Astrocyte (in vitro differentiated cells and primary cell): ENCODE results near the gene KCND2. TPM values are rescaled to one million over a fixed set of nuclear protein-coding genes. Genes with fewer than 3 reads are reported as not detected.

Experiments
- DNase-seq: peaks from one replicate; pipeline ENCODE4 v3.0.0-alpha.2; 2010; ENCODE audit warnings: low read depth
- FAIRE-seq: peaks from 2 replicates; lab custom pipeline; 2011; peaks lifted over from hg19 to GRCh38; lab: Jason Lieb, UNC
- H2AFZ ChIP-seq: 2 replicates; pipeline ENCODE4 v1.6.0; 2012; ENCODE audit warnings: low read depth, low read length, inconsistent platforms
- H3K27ac ChIP-seq: 2 replicates; pipeline ENCODE4 v1.5.1; 2011; ENCODE audit warnings: low read depth, low read length, inconsistent platforms
- H3K27me3 ChIP-seq: 2 replicates; pipeline ENCODE4 v1.6.0; 2011; ENCODE audit warnings: low read length, inconsistent platforms; ENCODE audit not compliant: insufficient read depth
- H3K36me3 ChIP-seq: 2 replicates; pipeline ENCODE4 v1.5.1; 2011; ENCODE audit warnings: low read length, inconsistent platforms; ENCODE audit not compliant: insufficient read depth
- H3K4me1 ChIP-seq: 2 replicates; pipeline ENCODE4 v1.5.1; 2011; ENCODE audit warnings: low read length, inconsistent platforms; ENCODE audit not compliant: insufficient read depth
- H3K4me2 ChIP-seq: 2 replicates; pipeline ENCODE4 v1.6.0; 2012; ENCODE audit warnings: low read length, inconsistent platforms
- H3K4me3 ChIP-seq: 2 replicates; pipeline ENCODE4 v1.5.1; 2011; ENCODE audit warnings: low read depth, mild to moderate bottlenecking, low read length, inconsistent platforms; ENCODE audit not compliant: insufficient read depth
- H3K79me2 ChIP-seq: 2 replicates; pipeline ENCODE4 v1.6.0; 2012; ENCODE audit warnings: mild to moderate bottlenecking, low read length, inconsistent platforms; ENCODE audit not compliant: insufficient read depth
- H3K9ac ChIP-seq: 2 replicates; pipeline ENCODE4 v1.6.0; 2012; ENCODE audit warnings: mild to moderate bottlenecking, low read length, inconsistent platforms
- H3K9me3 ChIP-seq: 2 replicates; pipeline ENCODE4 v1.5.1; 2012; ENCODE audit warnings: low read depth, mild to moderate bottlenecking, low read length, inconsistent platforms; ENCODE audit not compliant: insufficient read depth
- H4K20me1 ChIP-seq: 2 replicates; pipeline ENCODE4 v1.6.0; 2012; ENCODE audit warnings: low read length, inconsistent platforms; ENCODE audit not compliant: insufficient read depth
- H3K27ac Mint-ChIP-seq: one replicate; pipeline ENCODE4 v1.8.0; 2021; ENCODE audit warnings: mild to moderate bottlenecking, mixed read lengths; ENCODE audit not compliant: unreplicated experiment
- H3K27me3 Mint-ChIP-seq: one replicate; pipeline ENCODE4 v1.8.0; 2021; ENCODE audit warnings: low read depth, mixed read lengths; ENCODE audit not compliant: unreplicated experiment
- H3K36me3 Mint-ChIP-seq: one replicate; pipeline ENCODE4 v1.8.0; 2021; ENCODE audit warnings: low read depth, mixed read lengths; ENCODE audit not compliant: unreplicated experiment
- H3K4me1 Mint-ChIP-seq: one replicate; pipeline ENCODE4 v1.8.0; 2021; ENCODE audit warnings: low read depth, mixed read lengths; ENCODE audit not compliant: unreplicated experiment
- H3K4me3 Mint-ChIP-seq: one replicate; pipeline ENCODE4 v1.8.0; 2021; ENCODE audit warnings: mild to moderate bottlenecking, moderate library complexity, mixed read lengths; ENCODE audit not compliant: unreplicated experiment
- H3K9me3 Mint-ChIP-seq: one replicate; pipeline ENCODE4 v1.8.0; 2021; ENCODE audit warnings: mild to moderate bottlenecking, mixed read lengths; ENCODE audit not compliant: unreplicated experiment
- EZH2 ChIP-seq: IDR thresholded peaks from 2 replicates; pipeline ENCODE4 v1.6.1; 2012; ENCODE audit warnings: mild to moderate bottlenecking, low read length, inconsistent platforms; ENCODE audit not compliant: insufficient read depth
- total RNA-seq: library from RNA; stranded (reverse); gene quantifications from 2 replicates; pipeline ENCODE4 v1.2.1, GENCODE V29; 2021
- TF ChIP-seq, protein P1 (sequence below): IDR thresholded peaks from 2 replicates; pipeline ENCODE4 v1.5.1; 2011; ENCODE audit warnings: low read depth, mild to moderate bottlenecking, inconsistent platforms, low read length, moderate library complexity; ENCODE audit not compliant: insufficient read depth

Gene KCND2
- total RNA-seq, 1 donor from 2014 or later: 0.30 TPM

- no peaks in the 10 kb centered on the region for H3K9me3 Mint-ChIP-seq
- no peak for FAIRE-seq
Measured at GRCh38 chr7:120797026-120797645, 524.2 kb downstream of the KCND2 start.

GRCh38 chr7:120799147-120799546, 526.2 kb downstream of the KCND2 start:
- Histone ChIP-seq H3K4me2 (no peak overlapping the region), H4K20me1 (no peaks in the 10 kb centered on the region), H3K27ac (no peak overlapping the region), H3K36me3 (no peaks in the 10 kb centered on the region), H3K4me1 (no peaks in the 10 kb centered on the region), H3K4me3 (no peak overlapping the region), H3K9me3 (no peaks in the 10 kb centered on the region), H2AFZ (no peak overlapping the region), H3K79me2 (no peaks in the 10 kb centered on the region), H3K9ac (no peak overlapping the region), H3K27me3 (no peaks in the 10 kb centered on the region)
- Mint-ChIP-seq H3K27ac (no peak overlapping the region), H3K36me3 (peaks cover 6% of the 10 kb centered on the region), H3K27me3 (no peaks in the 10 kb centered on the region), H3K9me3 (no peaks in the 10 kb centered on the region), H3K4me3 (no peak overlapping the region), H3K4me1 (peaks cover 6% of the 10 kb centered on the region)
- FAIRE-seq (no peak), DNase-seq (no peak)
- TF ChIP-seq, protein P1, sequence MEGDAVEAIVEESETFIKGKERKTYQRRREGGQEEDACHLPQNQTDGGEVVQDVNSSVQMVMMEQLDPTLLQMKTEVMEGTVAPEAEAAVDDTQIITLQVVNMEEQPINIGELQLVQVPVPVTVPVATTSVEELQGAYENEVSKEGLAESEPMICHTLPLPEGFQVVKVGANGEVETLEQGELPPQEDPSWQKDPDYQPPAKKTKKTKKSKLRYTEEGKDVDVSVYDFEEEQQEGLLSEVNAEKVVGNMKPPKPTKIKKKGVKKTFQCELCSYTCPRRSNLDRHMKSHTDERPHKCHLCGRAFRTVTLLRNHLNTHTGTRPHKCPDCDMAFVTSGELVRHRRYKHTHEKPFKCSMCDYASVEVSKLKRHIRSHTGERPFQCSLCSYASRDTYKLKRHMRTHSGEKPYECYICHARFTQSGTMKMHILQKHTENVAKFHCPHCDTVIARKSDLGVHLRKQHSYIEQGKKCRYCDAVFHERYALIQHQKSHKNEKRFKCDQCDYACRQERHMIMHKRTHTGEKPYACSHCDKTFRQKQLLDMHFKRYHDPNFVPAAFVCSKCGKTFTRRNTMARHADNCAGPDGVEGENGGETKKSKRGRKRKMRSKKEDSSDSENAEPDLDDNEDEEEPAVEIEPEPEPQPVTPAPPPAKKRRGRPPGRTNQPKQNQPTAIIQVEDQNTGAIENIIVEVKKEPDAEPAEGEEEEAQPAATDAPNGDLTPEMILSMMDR: no peak
- TF ChIP-seq EZH2: no peak

More at GRCh38 chr7:120797026-120797645, 524.2 kb downstream of the KCND2 start:
- H3K27me3 Mint-ChIP-seq: no peaks in the 10 kb centered on the region
- H3K4me3 Mint-ChIP-seq: no peak overlapping the region
- Histone ChIP-seq H3K9ac (no peak overlapping the region), H3K4me3 (no peak overlapping the region), H3K9me3 (no peaks in the 10 kb centered on the region), H3K4me1 (no peaks in the 10 kb centered on the region), H3K36me3 (no peaks in the 10 kb centered on the region), H3K79me2 (no peaks in the 10 kb centered on the region), H3K4me2 (no peak overlapping the region), H4K20me1 (no peaks in the 10 kb centered on the region), H3K27me3 (no peaks in the 10 kb centered on the region), H2AFZ (no peak overlapping the region), H3K27ac (no peak overlapping the region)
- TF ChIP-seq, protein P1: no peak
- no peak for TF ChIP-seq EZH2
- peaks cover 6% of the 10 kb centered on the region for H3K36me3 Mint-ChIP-seq
- H3K27ac Mint-ChIP-seq: no peak overlapping the region
- no peak for DNase-seq
- peaks cover 15% of the 10 kb centered on the region for H3K4me1 Mint-ChIP-seq
